HepG2 (cell line): ENCODE results near the gene PMEL. TPM values are rescaled to one million over a fixed set of nuclear protein-coding genes. Genes with fewer than 3 reads are reported as not detected.
"Not testable (repeated sequence)": the region's sequence is repeated elsewhere in the genome, so short reads cannot be mapped to it uniquely, and the experiment has no call there.

Experiments
- ATAC-seq: fragments of 200-7000 bp; cut with Tn5 transposase; 3 replicates; pipeline ENCODE4 v1.9.1; 2020; ENCODE audit warnings: mild to moderate bottlenecking, moderate library complexity
- BruUV-seq: library from RNA; stranded (reverse); fragments of 400-500 nt; replicated peaks from 2 replicates; lab custom pipeline; 2021; lab: Mats Ljungman, UMichigan
- CTCF ChIA-PET: fragments of 300-600 bp; formaldehyde crosslinking; extraction: SDS; loops from one replicate; lab custom pipeline; 2021; ENCODE audit warnings: low total read pairs, inconsistent platforms, low intra/inter-chr PET ratio; lab: Yijun Ruan, JAX
- POLR2A ChIA-PET: fragments of 350-600 bp; sonication (Branson Sonifier 250); formaldehyde crosslinking; loops from one replicate; lab custom pipeline; 2020; ENCODE audit warnings: antibody characterized with exemption, inconsistent platforms; lab: Yijun Ruan, JAX
- DNase-seq: peaks from one replicate; pipeline ENCODE4 v3.0.0-alpha.2; 2015; ENCODE audit warnings: low spot score
- FAIRE-seq: peaks from 3 replicates; lab custom pipeline; 2011; peaks lifted over from hg19 to GRCh38; lab: Jason Lieb, UNC
- H2AFZ ChIP-seq: one replicate; pipeline ENCODE4 v1.6.1; 2011; ENCODE audit warnings: low read length, inconsistent platforms
- H3K27ac ChIP-seq: fragments of 300-600 bp; 3 replicates; pipeline ENCODE4 v1.8.0; 2011; ENCODE audit warnings: mixed run types, mild to moderate bottlenecking, mixed read lengths, low read length, inconsistent platforms; ENCODE audit not compliant: insufficient read depth; ENCODE audit errors: extremely low read length
- H3K27me3 ChIP-seq, 2 experiments: fragments of 200-600 bp in 1 of 2; 2 replicates in 1 of 2; 3 replicates in 1 of 2; pipeline versions ENCODE4 v1.6.0 to v1.8.0; 2011; ENCODE audit warnings: low read length in 2 of 2, mild to moderate bottlenecking in 2 of 2, moderate library complexity in 2 of 2, inconsistent platforms in 1 of 2; ENCODE audit not compliant: insufficient read depth in 2 of 2, control insufficient read depth in 1 of 2
- H3K36me3 ChIP-seq, 2 experiments: fragments of 200-600 bp in 1 of 2; replicated peaks in 1 of 2; 2 replicates in 1 of 2; 3 replicates in 1 of 2; pipeline versions ENCODE4 v1.5.1 to v1.8.0; 2011; ENCODE audit warnings: low read length in 2 of 2, inconsistent platforms in 1 of 2; ENCODE audit not compliant: insufficient read depth in 2 of 2, control insufficient read depth in 1 of 2
- H3K4me1 ChIP-seq: 2 replicates; pipeline ENCODE4 v1.5.1; 2012; ENCODE audit warnings: low read length, inconsistent platforms; ENCODE audit not compliant: insufficient read depth
- H3K4me2 ChIP-seq: 2 replicates; pipeline ENCODE4 v1.6.0; 2011; ENCODE audit warnings: low read depth, low read length, inconsistent platforms
- H3K4me3 ChIP-seq, 3 experiments: fragments of 200-600 bp in 1 of 3; sonication (generic), shearing (Covaris generic) in 1 of 3; replicated peaks in 1 of 3; 2 replicates each; pipeline ENCODE4 v1.5.1; 2011 to 2016; ENCODE audit warnings: low read length in 3 of 3, inconsistent platforms in 2 of 3, low read depth in 2 of 3, mild to moderate bottlenecking in 2 of 3, control low read depth in 1 of 3, mixed read lengths in 1 of 3; ENCODE audit not compliant: insufficient read depth in 1 of 3
- H3K79me2 ChIP-seq: one replicate; pipeline ENCODE4 v1.6.1; 2011; ENCODE audit warnings: low read length, inconsistent platforms; ENCODE audit not compliant: insufficient read depth
- H3K9ac ChIP-seq: 2 replicates; pipeline ENCODE4 v1.6.0; 2011; ENCODE audit warnings: mild to moderate bottlenecking, low read depth, low read length, inconsistent platforms; ENCODE audit not compliant: insufficient read depth
- H3K9me3 ChIP-seq: 2 replicates; pipeline ENCODE4 v1.5.1; 2012; ENCODE audit warnings: mild to moderate bottlenecking, low read length
- H4K20me1 ChIP-seq: 2 replicates; pipeline ENCODE4 v1.6.0; 2011; ENCODE audit warnings: inconsistent platforms, mild to moderate bottlenecking, low read length, moderate library complexity; ENCODE audit not compliant: insufficient read depth
- GABPB1 ChIP-seq: IDR thresholded peaks from 2 replicates; pipeline ENCODE4 v1.6.1; 2016; ENCODE audit warnings: mild to moderate bottlenecking, missing genetic modification reagents, moderate library complexity, missing compliant biosample characterization
- RBFOX2 ChIP-seq: fragments of 200-400 bp; formaldehyde crosslinking; IDR thresholded peaks from 2 replicates; pipeline ENCODE4 v1.6.1; 2017; ENCODE audit warnings: low read depth, mild to moderate bottlenecking, low read length
- TCF12 ChIP-seq, 2 experiments: fragments of 450-650 bp in 1 of 2; sonication (generic) in 1 of 2; formaldehyde crosslinking in 1 of 2; IDR thresholded peaks; 2 replicates each; pipeline versions ENCODE4 v1.6.1 to v1.8.0; 2017 to 2022; ENCODE audit warnings: antibody characterized with exemption in 1 of 2, mild to moderate bottlenecking in 1 of 2, missing genetic modification reagents in 1 of 2, moderate library complexity in 1 of 2
- ZBTB38 ChIP-seq: sonication (generic); formaldehyde crosslinking; IDR thresholded peaks from 2 replicates; pipeline ENCODE4 v1.5.1; 2020; ENCODE audit warnings: mild to moderate bottlenecking, missing genetic modification reagents
- WGBS: methylation state at CpG from one replicate; pipeline ENCODE4 v1.1.6; 2017; ENCODE audit warnings: low lambda C conversion rate; 5-methylcytosine and 5-hydroxymethylcytosine counted together
- in situ Hi-C: cut with HindIII; loops from 2 replicates; pipeline ENCODE4 v1.10.0; 2017; ENCODE audit warnings: low pct_unique_long_range_greater_than_20kb; ENCODE audit not compliant: extremely low pct_ligation_motif_present
- intact Hi-C: fragments of 100-400 bp; cut with micrococcal nuclease; formaldehyde crosslinking; loops from one replicate; pipeline ENCODE4 v1.10.0; 2022; ENCODE audit not compliant: unreplicated experiment
- polyA plus RNA-seq, 8 experiments: library from polyadenylated mRNA; depleted of rRNA in 3 of 8; stranded (reverse) in 7 of 8; unstranded in 1 of 8; fragments of >200 nt; fragmentation: Illumina TruSeq in 4 of 8; extraction: Trizol in 4 of 8; gene quantifications; 2 replicates each; pipeline versions ENCODE4 v1.2.1 to v1.2.3, GENCODE V29; 2011 to 2016; ENCODE audit warnings: low read depth in 4 of 8, missing spikeins in 1 of 8, mixed read lengths in 1 of 8; ENCODE audit not compliant: insufficient read depth in 1 of 8
- total RNA-seq, 5 experiments: library from RNA; depleted of rRNA; stranded (reverse); fragments of >200 nt; fragmentation: Illumina TruSeq; extraction: Trizol; gene quantifications; 2 replicates each; pipeline ENCODE4 v1.2.3, GENCODE V29; 2016; ENCODE audit warnings: low read depth in 1 of 5
- TF ChIP-seq, protein P1 (sequence below): IDR thresholded peaks from 2 replicates; pipeline ENCODE4 v1.6.1; 2016; ENCODE audit warnings: mild to moderate bottlenecking
- TF ChIP-seq, protein P2 (sequence below): sonication (generic); formaldehyde crosslinking; conservative IDR thresholded peaks from 2 replicates; pipeline ENCODE4 v1.4.0; 2020; ENCODE audit warnings: mild to moderate bottlenecking, missing genetic modification reagents, moderate library complexity
- TF ChIP-seq, protein P3 (sequence below): sonication (generic); formaldehyde crosslinking; IDR thresholded peaks from 2 replicates; pipeline ENCODE4 v1.4.0; 2020; ENCODE audit warnings: missing genetic modification reagents

PMEL gene
- total and polyA plus RNA-seq, 2 of the 13 experiments (the other 11 are each of a cell fraction or from before 2014, with no cell fraction given) = 0.49 to 3.3 TPM

GRCh38 chr12:56001487-56002100 lies 35.8 kb upstream of the PMEL start (continued):
- TF ChIP-seq, protein P1, sequence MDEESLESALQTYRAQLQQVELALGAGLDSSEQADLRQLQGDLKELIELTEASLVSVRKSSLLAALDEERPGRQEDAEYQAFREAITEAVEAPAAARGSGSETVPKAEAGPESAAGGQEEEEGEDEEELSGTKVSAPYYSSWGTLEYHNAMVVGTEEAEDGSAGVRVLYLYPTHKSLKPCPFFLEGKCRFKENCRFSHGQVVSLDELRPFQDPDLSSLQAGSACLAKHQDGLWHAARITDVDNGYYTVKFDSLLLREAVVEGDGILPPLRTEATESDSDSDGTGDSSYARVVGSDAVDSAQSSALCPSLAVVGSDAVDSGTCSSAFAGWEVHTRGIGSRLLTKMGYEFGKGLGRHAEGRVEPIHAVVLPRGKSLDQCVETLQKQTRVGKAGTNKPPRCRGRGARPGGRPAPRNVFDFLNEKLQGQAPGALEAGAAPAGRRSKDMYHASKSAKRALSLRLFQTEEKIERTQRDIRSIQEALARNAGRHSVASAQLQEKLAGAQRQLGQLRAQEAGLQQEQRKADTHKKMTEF = peak; percentile 15; the same call in 1 of the 2 replicates
- TF ChIP-seq TCF12 (IDR thresholded peaks at IDR 0.05) = no peak
- no peak for TF ChIP-seq TCF12 (CRISPR knock-in tag; IDR thresholded peaks at IDR 0.05)
- TF ChIP-seq, protein P2, sequence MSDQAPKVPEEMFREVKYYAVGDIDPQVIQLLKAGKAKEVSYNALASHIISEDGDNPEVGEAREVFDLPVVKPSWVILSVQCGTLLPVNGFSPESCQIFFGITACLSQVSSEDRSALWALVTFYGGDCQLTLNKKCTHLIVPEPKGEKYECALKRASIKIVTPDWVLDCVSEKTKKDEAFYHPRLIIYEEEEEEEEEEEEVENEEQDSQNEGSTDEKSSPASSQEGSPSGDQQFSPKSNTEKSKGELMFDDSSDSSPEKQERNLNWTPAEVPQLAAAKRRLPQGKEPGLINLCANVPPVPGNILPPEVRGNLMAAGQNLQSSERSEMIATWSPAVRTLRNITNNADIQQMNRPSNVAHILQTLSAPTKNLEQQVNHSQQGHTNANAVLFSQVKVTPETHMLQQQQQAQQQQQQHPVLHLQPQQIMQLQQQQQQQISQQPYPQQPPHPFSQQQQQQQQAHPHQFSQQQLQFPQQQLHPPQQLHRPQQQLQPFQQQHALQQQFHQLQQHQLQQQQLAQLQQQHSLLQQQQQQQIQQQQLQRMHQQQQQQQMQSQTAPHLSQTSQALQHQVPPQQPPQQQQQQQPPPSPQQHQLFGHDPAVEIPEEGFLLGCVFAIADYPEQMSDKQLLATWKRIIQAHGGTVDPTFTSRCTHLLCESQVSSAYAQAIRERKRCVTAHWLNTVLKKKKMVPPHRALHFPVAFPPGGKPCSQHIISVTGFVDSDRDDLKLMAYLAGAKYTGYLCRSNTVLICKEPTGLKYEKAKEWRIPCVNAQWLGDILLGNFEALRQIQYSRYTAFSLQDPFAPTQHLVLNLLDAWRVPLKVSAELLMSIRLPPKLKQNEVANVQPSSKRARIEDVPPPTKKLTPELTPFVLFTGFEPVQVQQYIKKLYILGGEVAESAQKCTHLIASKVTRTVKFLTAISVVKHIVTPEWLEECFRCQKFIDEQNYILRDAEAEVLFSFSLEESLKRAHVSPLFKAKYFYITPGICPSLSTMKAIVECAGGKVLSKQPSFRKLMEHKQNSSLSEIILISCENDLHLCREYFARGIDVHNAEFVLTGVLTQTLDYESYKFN = peak; percentile 52

DNA sequence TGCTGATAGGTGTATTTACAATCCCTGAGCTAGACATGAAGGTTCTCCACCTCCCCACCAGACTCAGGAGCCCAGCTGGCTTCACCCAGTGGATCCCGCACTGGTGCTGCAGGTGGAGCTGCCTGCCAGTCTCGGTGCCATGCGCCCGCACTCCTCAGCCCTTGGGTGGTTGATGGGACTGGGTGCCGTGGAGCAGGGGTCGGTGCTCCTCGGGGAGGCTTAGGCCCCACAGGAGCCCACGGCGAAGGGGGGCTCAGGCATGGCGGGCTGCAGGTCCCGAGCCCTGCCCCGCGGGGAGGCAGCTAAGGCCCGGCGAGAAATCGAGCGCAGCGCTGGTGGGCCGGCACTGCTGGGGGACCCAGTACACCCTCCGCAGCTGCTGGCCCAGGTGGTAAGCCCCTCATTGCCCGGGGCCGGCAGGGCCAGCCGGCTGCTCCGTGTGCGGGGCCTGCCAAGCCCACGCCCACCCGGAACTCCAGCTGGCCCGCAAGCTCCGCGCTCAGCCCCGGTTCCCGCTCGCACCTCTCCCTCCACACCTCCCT lies 34.2 kb upstream of the PMEL start:
- H4K20me1 ChIP-seq, H3K9ac ChIP-seq, H3K27ac ChIP-seq, H2AFZ ChIP-seq, ATAC-seq, CTCF ChIA-PET, H3K27me3 ChIP-seq, intact Hi-C loops, FAIRE-seq, H3K9me3 ChIP-seq, DNase-seq, H3K4me3 ChIP-seq, H3K4me2 ChIP-seq, BruUV-seq: not testable (repeated sequence)
- Histone ChIP-seq H3K36me3 (peaks cover 11 to 21% of the 10 kb centered on the region in 2 experiments; a peak in 4 of 5 replicates), H3K4me1 (peaks cover 62% of the 10 kb centered on the region), H3K79me2 (peaks cover 20% of the 10 kb centered on the region)
- in situ Hi-C loops = loop anchor here (5.0 kb wide), 1 partner anchor 32 kb away; no protein-coding TSS in a partner anchor
- TF ChIP-seq RBFOX2 (peak; percentile 38), GABPB1 (CRISPR knock-in tag) (peak; percentile 16; the same call in 1 of the 2 replicates), ZBTB38 (CRISPR knock-in tag) (peak; percentile 56; the same call in 1 of the 2 replicates)
- TF ChIP-seq, protein P3, sequence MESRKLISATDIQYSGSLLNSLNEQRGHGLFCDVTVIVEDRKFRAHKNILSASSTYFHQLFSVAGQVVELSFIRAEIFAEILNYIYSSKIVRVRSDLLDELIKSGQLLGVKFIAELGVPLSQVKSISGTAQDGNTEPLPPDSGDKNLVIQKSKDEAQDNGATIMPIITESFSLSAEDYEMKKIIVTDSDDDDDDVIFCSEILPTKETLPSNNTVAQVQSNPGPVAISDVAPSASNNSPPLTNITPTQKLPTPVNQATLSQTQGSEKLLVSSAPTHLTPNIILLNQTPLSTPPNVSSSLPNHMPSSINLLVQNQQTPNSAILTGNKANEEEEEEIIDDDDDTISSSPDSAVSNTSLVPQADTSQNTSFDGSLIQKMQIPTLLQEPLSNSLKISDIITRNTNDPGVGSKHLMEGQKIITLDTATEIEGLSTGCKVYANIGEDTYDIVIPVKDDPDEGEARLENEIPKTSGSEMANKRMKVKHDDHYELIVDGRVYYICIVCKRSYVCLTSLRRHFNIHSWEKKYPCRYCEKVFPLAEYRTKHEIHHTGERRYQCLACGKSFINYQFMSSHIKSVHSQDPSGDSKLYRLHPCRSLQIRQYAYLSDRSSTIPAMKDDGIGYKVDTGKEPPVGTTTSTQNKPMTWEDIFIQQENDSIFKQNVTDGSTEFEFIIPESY (CRISPR knock-in tag) = 0 out of 2 replicates have a peak, but pooled peaks have one; percentile 6
- POLR2A ChIA-PET = interaction anchor here (0.9 to 2.3 kb wide), 2 partner anchors 11 to 26 kb away, joined by 3 to 15 read pairs; partner anchors contain the start of gene RAB5B
- 93% methylated on average over 3 of the region's 33 CpGs for WGBS
